Heart left ventricle (tissue), 13 donors: ENCODE data around the gene AFF1.

Source experiments
- POLR2A ChIP-seq, 2 donors: fragments of 450-650 bp; IDR thresholded peaks; one replicate each; pipeline ENCODE4 v1.6.1; 2017; ENCODE audit warnings: antibody characterized with exemption in 2 of 2, mild to moderate bottlenecking in 2 of 2, moderate library complexity in 2 of 2
- TF ChIP-seq, protein P1 (sequence below), 12 donors: fragments of 200-600 bp; sonication (generic) in 4 of 12; IDR thresholded peaks; one replicate each; pipeline versions ENCODE4 v1.5.0 to v1.8.0; 2018 to 2022; ENCODE audit warnings: antibody characterized with exemption in 12 of 12, mild to moderate bottlenecking in 5 of 12
- donor health status: ischemic (EF 13 %, LVEDD 7.1; RV severe dilation, severe dysfunction).
- donor health status: DM: no; HTN: yes; CAD: no.
- donor health status: DM: no; HTN: no; CAD: no.
- donor health status: ischemic (EF 25% LVEDD 6.9; RV normal size, moderate dysfunction).
- donor health status: ischemic (EF 25% LVEDD 5.7; RV mildly dilated, moderate dysfunction).
- donor health status: ischemic (EF 35%, LVEDD 5.7; RV mildly dilated, moderate dysfunction).
- donor health status: nonischemic (EF 11% LVEDD 7.7; RV severe dilation, severe dysfunction).
- donor health status: DM: yes; HTN: yes; CAD: no.
- donor health status: PGD.
- donor health status: ischemic (EF 29% LVEDD 5.4; RV normal size, mild dysfunction).
- donor health status: nonischemic (EF 23%, LVEDD 6.1; RV moderate dilation, normal function).

DNA sequence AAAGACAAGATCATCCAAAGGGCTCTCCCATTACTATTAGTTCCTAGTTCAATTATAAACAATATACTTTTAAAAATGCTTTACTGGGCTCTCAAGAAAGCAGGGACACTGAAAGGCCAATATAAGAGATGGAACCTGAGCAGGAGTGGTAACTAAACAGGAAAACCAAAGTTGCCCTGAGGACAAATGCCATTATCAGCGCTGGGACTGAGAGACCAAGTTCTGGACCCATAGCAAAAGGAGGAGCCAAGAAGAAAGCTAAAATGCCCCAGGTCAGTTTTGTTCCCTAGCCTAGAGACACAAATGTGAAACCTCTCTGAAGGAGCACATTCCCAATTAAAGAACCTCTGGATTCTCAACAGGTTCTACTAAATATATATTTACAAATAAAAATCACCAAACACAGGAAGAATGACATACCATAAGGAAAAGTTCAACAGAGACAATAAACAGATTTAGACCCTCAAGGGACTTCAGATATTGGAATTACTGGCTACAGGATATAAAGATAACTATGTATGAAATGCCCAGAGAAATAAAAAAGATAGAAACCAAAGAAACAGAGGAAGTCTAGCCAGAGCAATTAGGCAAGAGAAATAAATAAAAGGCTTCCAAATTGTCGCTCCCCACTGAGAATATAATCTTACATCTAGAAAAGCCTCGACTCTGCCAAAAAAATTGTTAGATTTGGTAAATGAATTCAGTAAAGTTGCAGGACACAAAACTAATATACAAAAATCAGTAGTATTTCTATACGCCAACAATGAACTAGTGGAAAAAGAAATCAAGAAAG is 218.5 kb downstream of the AFF1 start:
- TF ChIP-seq, protein P1, sequence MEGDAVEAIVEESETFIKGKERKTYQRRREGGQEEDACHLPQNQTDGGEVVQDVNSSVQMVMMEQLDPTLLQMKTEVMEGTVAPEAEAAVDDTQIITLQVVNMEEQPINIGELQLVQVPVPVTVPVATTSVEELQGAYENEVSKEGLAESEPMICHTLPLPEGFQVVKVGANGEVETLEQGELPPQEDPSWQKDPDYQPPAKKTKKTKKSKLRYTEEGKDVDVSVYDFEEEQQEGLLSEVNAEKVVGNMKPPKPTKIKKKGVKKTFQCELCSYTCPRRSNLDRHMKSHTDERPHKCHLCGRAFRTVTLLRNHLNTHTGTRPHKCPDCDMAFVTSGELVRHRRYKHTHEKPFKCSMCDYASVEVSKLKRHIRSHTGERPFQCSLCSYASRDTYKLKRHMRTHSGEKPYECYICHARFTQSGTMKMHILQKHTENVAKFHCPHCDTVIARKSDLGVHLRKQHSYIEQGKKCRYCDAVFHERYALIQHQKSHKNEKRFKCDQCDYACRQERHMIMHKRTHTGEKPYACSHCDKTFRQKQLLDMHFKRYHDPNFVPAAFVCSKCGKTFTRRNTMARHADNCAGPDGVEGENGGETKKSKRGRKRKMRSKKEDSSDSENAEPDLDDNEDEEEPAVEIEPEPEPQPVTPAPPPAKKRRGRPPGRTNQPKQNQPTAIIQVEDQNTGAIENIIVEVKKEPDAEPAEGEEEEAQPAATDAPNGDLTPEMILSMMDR (IDR thresholded peaks at IDR 0.05): no peak
- TF ChIP-seq POLR2A (IDR thresholded peaks at IDR 0.05): no peak
